H9 (cell line): Measurements from ENCODE around the gene NPLOC4. TPM values are rescaled to one million over a fixed set of nuclear protein-coding genes. Genes with fewer than 3 reads are reported as not detected.

Source experiments
- DNase-seq: peaks from one replicate; pipeline ENCODE4 v3.0.0-alpha.2; 2017
- H2AFZ ChIP-seq: one replicate; pipeline ENCODE4 v1.6.1; 2013; ENCODE audit warnings: mild to moderate bottlenecking, low read length, control low read depth, moderate library complexity
- H2AK5ac ChIP-seq: 2 replicates; pipeline ENCODE4 v1.6.1; 2013; ENCODE audit warnings: low read length, control low read depth, mixed read lengths; ENCODE audit not compliant: insufficient read length
- H2BK120ac ChIP-seq: one replicate; pipeline ENCODE4 v1.6.1; 2013; ENCODE audit warnings: low read depth, mild to moderate bottlenecking, low read length, control low read depth, inconsistent platforms; ENCODE audit not compliant: poor library complexity, severe bottlenecking
- H2BK12ac ChIP-seq: 2 replicates; pipeline ENCODE4 v1.6.1; 2013; ENCODE audit warnings: low read length, control low read depth, mixed read lengths, low read depth; ENCODE audit not compliant: insufficient read length
- H2BK15ac ChIP-seq: 2 replicates; pipeline ENCODE4 v1.6.1; 2013; ENCODE audit warnings: low read depth, low read length, control low read depth
- H2BK20ac ChIP-seq: one replicate; pipeline ENCODE4 v1.6.1; 2013; ENCODE audit warnings: low read depth, mild to moderate bottlenecking, low read length, control low read depth, inconsistent platforms; ENCODE audit not compliant: poor library complexity, severe bottlenecking
- H2BK5ac ChIP-seq: 2 replicates; pipeline ENCODE4 v1.6.1; 2013; ENCODE audit warnings: low read length, control low read depth, mixed read lengths; ENCODE audit not compliant: insufficient read length
- H3K14ac ChIP-seq: 2 replicates; pipeline ENCODE4 v1.6.1; 2013; ENCODE audit warnings: low read length, control low read depth; ENCODE audit not compliant: insufficient read depth
- H3K18ac ChIP-seq: 2 replicates; pipeline ENCODE4 v1.6.1; 2013; ENCODE audit warnings: low read depth, mild to moderate bottlenecking, mixed read lengths, low read length, control low read depth; ENCODE audit not compliant: insufficient read length
- H3K23ac ChIP-seq: 2 replicates; pipeline ENCODE4 v1.6.1; 2013; ENCODE audit warnings: low read length, control low read depth, mixed read lengths, low read depth; ENCODE audit not compliant: insufficient read length
- H3K23me2 ChIP-seq: 2 replicates; pipeline ENCODE4 v1.6.1; 2013; ENCODE audit warnings: low read depth, mild to moderate bottlenecking, mixed read lengths, low read length, control low read depth; ENCODE audit not compliant: insufficient read length, poor library complexity, severe bottlenecking
- H3K27ac ChIP-seq: 2 replicates; pipeline ENCODE4 v1.5.1; 2013; ENCODE audit warnings: low read length, control low read depth, mixed read lengths, low read depth; ENCODE audit not compliant: insufficient read length
- H3K27me3 ChIP-seq: 2 replicates; pipeline ENCODE4 v1.6.1; 2013; ENCODE audit warnings: low read length, control low read depth, inconsistent platforms; ENCODE audit not compliant: insufficient read depth
- H3K4ac ChIP-seq: 2 replicates; pipeline ENCODE4 v1.6.1; 2013; ENCODE audit warnings: low read depth, mild to moderate bottlenecking, control low read depth, inconsistent platforms, low read length, moderate library complexity
- H3K4me1 ChIP-seq: 2 replicates; pipeline ENCODE4 v1.6.1; 2013; ENCODE audit warnings: low read length, control low read depth, inconsistent platforms; ENCODE audit not compliant: insufficient read depth
- H3K4me2 ChIP-seq: 2 replicates; pipeline ENCODE4 v1.6.1; 2013; ENCODE audit warnings: low read length, control low read depth, mixed read lengths; ENCODE audit not compliant: insufficient read length, insufficient read depth
- H3K56ac ChIP-seq: 2 replicates; pipeline ENCODE4 v1.6.1; 2013; ENCODE audit warnings: low read depth, mild to moderate bottlenecking, mixed read lengths, low read length, control low read depth; ENCODE audit not compliant: insufficient read length
- H3K79me1 ChIP-seq: 2 replicates; pipeline ENCODE4 v1.6.1; 2013; ENCODE audit warnings: low read depth, mild to moderate bottlenecking, moderate library complexity, low read length, control low read depth, inconsistent platforms; ENCODE audit not compliant: insufficient read depth, poor library complexity, severe bottlenecking
- H3K79me2 ChIP-seq: 2 replicates; pipeline ENCODE4 v1.6.1; 2013; ENCODE audit warnings: low read length, control low read depth, inconsistent platforms; ENCODE audit not compliant: insufficient read depth
- H3K9ac ChIP-seq: 2 replicates; pipeline ENCODE4 v1.6.1; 2013; ENCODE audit warnings: low read length, control low read depth, mixed read lengths; ENCODE audit not compliant: insufficient read length; ENCODE audit errors: extremely low read depth
- H3K9me3 ChIP-seq: one replicate; pipeline ENCODE4 v1.6.1; 2013; ENCODE audit warnings: low read depth, low read length, inconsistent platforms; ENCODE audit not compliant: control insufficient read depth
- H3T11ph ChIP-seq: one replicate; pipeline ENCODE4 v1.6.1; 2013; ENCODE audit warnings: mild to moderate bottlenecking, low read length, control low read depth, inconsistent platforms
- H4K20me1 ChIP-seq: one replicate; pipeline ENCODE4 v1.6.1; 2013; ENCODE audit not compliant: control insufficient read depth, insufficient read length, insufficient read depth
- H4K5ac ChIP-seq: 2 replicates; pipeline ENCODE4 v1.6.1; 2013; ENCODE audit warnings: low read depth, mild to moderate bottlenecking, mixed read lengths, low read length, control low read depth; ENCODE audit not compliant: insufficient read length
- H4K8ac ChIP-seq: replicated peaks from 2 replicates; pipeline ENCODE4 v1.6.1; 2013; ENCODE audit warnings: low read length, control low read depth, mixed read lengths, low read depth; ENCODE audit not compliant: insufficient read length
- H4K91ac ChIP-seq: 2 replicates; pipeline ENCODE4 v1.6.1; 2013; ENCODE audit warnings: low read depth, mild to moderate bottlenecking, moderate library complexity, mixed read lengths, low read length, control low read depth; ENCODE audit not compliant: insufficient read length
- H3K27ac Mint-ChIP-seq, 3 experiments: 2 replicates in 2 of 3; 3 replicates in 1 of 3; pipeline ENCODE4 v1.8.0; 2020 to 2021; ENCODE audit warnings: mixed read lengths in 3 of 3, mild to moderate bottlenecking in 1 of 3, moderate library complexity in 1 of 3
- H3K27me3 Mint-ChIP-seq: 2 replicates; pipeline ENCODE4 v1.8.0; 2021; ENCODE audit warnings: low read depth, mild to moderate bottlenecking, moderate library complexity, mixed read lengths
- H3K36me3 Mint-ChIP-seq, 3 experiments: 2 replicates in 2 of 3; 3 replicates in 1 of 3; pipeline ENCODE4 v1.8.0; 2020 to 2021; ENCODE audit warnings: low read depth in 3 of 3, mixed read lengths in 3 of 3; ENCODE audit not compliant: insufficient read depth in 1 of 3
- H3K4me1 Mint-ChIP-seq, 2 experiments: 2 replicates each; pipeline ENCODE4 v1.8.0; 2020; ENCODE audit warnings: mixed read lengths in 2 of 2
- H3K4me3 Mint-ChIP-seq, 2 experiments: 2 replicates in 1 of 2; 3 replicates in 1 of 2; pipeline ENCODE4 v1.8.0; 2020 to 2021; ENCODE audit warnings: mild to moderate bottlenecking in 2 of 2, mixed read lengths in 2 of 2, moderate library complexity in 1 of 2
- H3K9me3 Mint-ChIP-seq, 2 experiments: 2 replicates in 1 of 2; 3 replicates in 1 of 2; pipeline ENCODE4 v1.8.0; 2020; ENCODE audit warnings: mild to moderate bottlenecking in 2 of 2, mixed read lengths in 2 of 2, moderate library complexity in 1 of 2
- CTCF ChIP-seq: fragments of 200-600 bp; sonication (generic); conservative IDR thresholded peaks from 3 replicates; pipeline ENCODE4 v1.8.0; 2021; ENCODE audit warnings: antibody characterized with exemption, mild to moderate bottlenecking
- WGBS: extraction: QIAGEN DNeasy Blood & Tissue Kit; methylation state at CpG from one replicate; pipeline ENCODE4 v1.1.7; 2013; ENCODE audit warnings: missing lambda C conversion rate, low lambda C conversion rate, mixed read lengths; ENCODE audit not compliant: insufficient read length; ENCODE audit errors: extremely low coverage; 5-methylcytosine and 5-hydroxymethylcytosine counted together
- total RNA-seq: library from RNA; stranded (reverse); gene quantifications from 2 replicates; pipeline ENCODE4 v1.2.1, GENCODE V29; 2021

The NPLOC4 gene
- total RNA-seq, 1 experiment from 2014 or later: 103 TPM

DNA sequence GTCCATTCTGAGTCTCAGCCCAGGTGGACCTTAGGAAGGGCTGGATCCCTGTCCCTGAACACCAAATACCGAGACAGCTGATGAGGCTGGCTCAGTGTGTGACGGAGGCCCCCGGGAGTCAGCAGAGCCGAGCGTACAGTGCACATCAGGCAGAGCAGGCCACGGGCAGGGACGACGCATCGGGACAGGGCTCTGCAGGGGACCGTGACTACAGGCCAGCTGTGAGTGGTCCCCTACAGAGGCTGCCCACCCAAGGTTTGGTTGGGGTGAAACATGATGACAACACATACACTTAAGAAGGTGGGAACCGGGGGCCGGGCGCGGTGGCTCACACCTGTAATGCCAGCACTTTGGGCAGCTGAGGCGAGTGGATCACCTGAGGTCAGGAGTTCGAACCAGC lies 36.0 kb upstream of the NPLOC4 start:
- no peak overlapping the region for H2BK120ac ChIP-seq
- H4K20me1 ChIP-seq: no peaks in the 10 kb centered on the region
- Mint-ChIP-seq H3K27ac (no peak overlapping the region), H3K9me3 (no peaks in the 10 kb centered on the region), H3K4me3 (no peak overlapping the region), H3K4me1 (peaks cover 4 to 6% of the 10 kb centered on the region in 2 experiments), H3K36me3 (peaks cover 36 to 67% (median 63%) of the 10 kb centered on the region in 3 experiments; a peak in 6 of 7 replicates), H3K27me3 (no peaks in the 10 kb centered on the region; the same call in 1 of the 2 replicates)
- no peak overlapping the region for H3K4me2 ChIP-seq
- H3K79me1 ChIP-seq: peaks cover 6% of the 10 kb centered on the region
- no peak overlapping the region for H3K18ac ChIP-seq
- TF ChIP-seq CTCF: no peak
- H3K9ac ChIP-seq: no peak overlapping the region
- H3K14ac ChIP-seq: no peak overlapping the region
- no peaks in the 10 kb centered on the region for H3K27me3 ChIP-seq
- H3K56ac ChIP-seq: no peak overlapping the region
- no peaks in the 10 kb centered on the region for H3K4me1 ChIP-seq
- no peak overlapping the region for H2BK15ac ChIP-seq
- no CpG with 5 or more reads among the region's 16 CpGs for WGBS
- no peak overlapping the region for H2BK12ac ChIP-seq
- H2BK20ac ChIP-seq: no peak overlapping the region
- no peaks in the 10 kb centered on the region for H3K9me3 ChIP-seq
- no peak overlapping the region for H3T11ph ChIP-seq
- H4K5ac ChIP-seq: no peak overlapping the region
- no peak overlapping the region for H3K4ac ChIP-seq
- no peak overlapping the region for H2BK5ac ChIP-seq
- no peak for DNase-seq
- H3K23ac ChIP-seq: no peak overlapping the region
- no peak overlapping the region for H2AFZ ChIP-seq
- H2AK5ac ChIP-seq: no peak overlapping the region
- H4K8ac ChIP-seq: no peak overlapping the region
- H3K23me2 ChIP-seq: no peaks in the 10 kb centered on the region
- H3K27ac ChIP-seq: no peak overlapping the region
- H3K79me2 ChIP-seq: peaks cover 4% of the 10 kb centered on the region; the same call in 1 of the 2 replicates
- no peak overlapping the region for H4K91ac ChIP-seq
